SU-DHL-6 (cell line): ENCODE measurements around the gene CPED1.
"Not testable (repeated sequence)": the region's sequence is repeated elsewhere in the genome, so short reads cannot be mapped to it uniquely, and the experiment has no call there.

Source experiments
- H2AFZ ChIP-seq: fragments of 200-600 bp; sonication (generic); 2 replicates; pipeline ENCODE4 v1.6.1; 2014; ENCODE audit warnings: low read depth, mild to moderate bottlenecking, moderate library complexity, mixed read lengths, antibody characterized with exemption, low read length; ENCODE audit not compliant: severe bottlenecking
- H3F3A ChIP-seq: fragments of 200-600 bp; shearing (Covaris generic); 2 replicates; pipeline ENCODE4 v1.6.0; 2016; ENCODE audit warnings: antibody characterized with exemption, mild to moderate bottlenecking; ENCODE audit not compliant: insufficient read depth
- H3K27ac ChIP-seq: fragments of 200-600 bp; sonication (generic); 2 replicates; pipeline ENCODE4 v1.5.1; 2016; ENCODE audit warnings: low read depth, mild to moderate bottlenecking, low read length, moderate library complexity, mixed read lengths
- H3K27me3 ChIP-seq: fragments of 200-600 bp; sonication (generic), shearing (Covaris generic); 2 replicates; pipeline ENCODE4 v1.6.0; 2014; ENCODE audit warnings: mild to moderate bottlenecking, low read length
- H3K36me3 ChIP-seq: fragments of 200-600 bp; sonication (generic); 2 replicates; pipeline ENCODE4 v1.6.1; 2014; ENCODE audit warnings: mild to moderate bottlenecking, low read length, mixed read lengths
- H3K4me2 ChIP-seq: fragments of 300-600, 200-600 bp; shearing (Covaris generic), sonication (generic); 2 replicates; pipeline ENCODE4 v1.6.0; 2014; ENCODE audit warnings: low read length, low read depth, mild to moderate bottlenecking; ENCODE audit not compliant: poor library complexity, severe bottlenecking
- H3K4me3 ChIP-seq: fragments of 200-600 bp; sonication (generic); 2 replicates; pipeline ENCODE4 v1.5.1; 2014; ENCODE audit warnings: antibody characterized with exemption, low read length, mild to moderate bottlenecking, mixed read lengths; ENCODE audit not compliant: insufficient read depth, poor library complexity, severe bottlenecking
- H3K79me2 ChIP-seq: fragments of 200-600 bp; sonication (generic); 2 replicates; pipeline ENCODE4 v1.6.1; 2014; ENCODE audit warnings: mild to moderate bottlenecking, low read length, moderate library complexity; ENCODE audit not compliant: insufficient read depth
- H3K9ac ChIP-seq: fragments of 200-600 bp; sonication (generic); 2 replicates; pipeline ENCODE4 v1.7.0; 2014; ENCODE audit warnings: mild to moderate bottlenecking, low read length
- H3K9me2 ChIP-seq: fragments of 200-600 bp; sonication (generic); replicated peaks from 2 replicates; pipeline ENCODE4 v1.6.1; 2014; ENCODE audit warnings: low read length; ENCODE audit not compliant: insufficient read depth
- H3K9me3 ChIP-seq: fragments of 200-600 bp; sonication (generic); 2 replicates; pipeline ENCODE4 v1.6.1; 2014; ENCODE audit warnings: low read length, mixed read lengths; ENCODE audit not compliant: insufficient read depth
- H4K20me1 ChIP-seq: fragments of 200-600 bp; sonication (generic); 2 replicates; pipeline ENCODE4 v1.6.1; 2014; ENCODE audit warnings: low read depth, mild to moderate bottlenecking, antibody characterized with exemption, low read length, moderate library complexity, mixed read lengths
- EZH2phosphoT487 ChIP-seq: fragments of 200-600 bp; sonication (generic), shearing (Covaris generic); conservative IDR thresholded peaks from 2 replicates; pipeline ENCODE4 v1.6.1; 2018; ENCODE audit warnings: mild to moderate bottlenecking, antibody characterized with exemption, low read length, moderate library complexity, mixed read lengths
- TF ChIP-seq, protein P1 (sequence below): fragments of 200-600 bp; sonication (generic); IDR thresholded peaks from one replicate; pipeline ENCODE4 v1.5.1; 2017; ENCODE audit warnings: antibody characterized with exemption, mild to moderate bottlenecking, low read length, moderate library complexity; ENCODE audit not compliant: insufficient read depth, poor library complexity, severe bottlenecking

The CPED1 gene

DNA sequence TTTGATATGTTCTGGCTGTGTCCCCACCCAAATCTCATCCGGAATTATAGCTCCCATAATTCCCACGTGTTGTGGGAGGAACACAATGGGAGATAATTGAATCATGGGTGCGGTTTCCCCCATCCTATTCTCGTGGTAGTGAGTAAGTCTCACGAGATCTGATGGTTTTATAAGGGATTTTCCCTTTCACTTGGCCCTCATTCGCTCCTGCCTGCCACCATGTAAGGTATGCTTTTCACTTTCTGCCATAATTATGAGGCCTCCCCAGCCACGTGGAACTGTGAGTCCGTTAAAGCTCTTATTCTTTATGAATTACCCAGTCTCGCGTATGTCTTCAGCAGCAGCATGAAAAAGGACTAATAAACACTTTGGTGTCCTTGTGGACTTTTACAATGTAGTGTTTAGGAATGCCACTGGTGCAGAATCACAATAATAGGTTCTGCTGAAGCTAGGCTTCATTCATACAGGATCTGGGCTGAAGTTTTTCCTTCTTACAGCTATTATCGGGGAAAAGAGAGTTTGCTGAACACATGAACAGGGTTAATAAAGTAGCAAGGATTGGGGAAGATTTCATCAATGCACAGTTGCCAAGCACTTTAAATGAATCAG is 74.3 kb downstream of the CPED1 start:
- no peaks in the 10 kb centered on the region for H3K36me3 ChIP-seq
- no peaks in the 10 kb centered on the region for H3K9me3 ChIP-seq
- no peak overlapping the region for H2AFZ ChIP-seq
- no peak overlapping the region for H3K4me3 ChIP-seq
- no peak for TF ChIP-seq EZH2phosphoT487
- TF ChIP-seq, protein P1, sequence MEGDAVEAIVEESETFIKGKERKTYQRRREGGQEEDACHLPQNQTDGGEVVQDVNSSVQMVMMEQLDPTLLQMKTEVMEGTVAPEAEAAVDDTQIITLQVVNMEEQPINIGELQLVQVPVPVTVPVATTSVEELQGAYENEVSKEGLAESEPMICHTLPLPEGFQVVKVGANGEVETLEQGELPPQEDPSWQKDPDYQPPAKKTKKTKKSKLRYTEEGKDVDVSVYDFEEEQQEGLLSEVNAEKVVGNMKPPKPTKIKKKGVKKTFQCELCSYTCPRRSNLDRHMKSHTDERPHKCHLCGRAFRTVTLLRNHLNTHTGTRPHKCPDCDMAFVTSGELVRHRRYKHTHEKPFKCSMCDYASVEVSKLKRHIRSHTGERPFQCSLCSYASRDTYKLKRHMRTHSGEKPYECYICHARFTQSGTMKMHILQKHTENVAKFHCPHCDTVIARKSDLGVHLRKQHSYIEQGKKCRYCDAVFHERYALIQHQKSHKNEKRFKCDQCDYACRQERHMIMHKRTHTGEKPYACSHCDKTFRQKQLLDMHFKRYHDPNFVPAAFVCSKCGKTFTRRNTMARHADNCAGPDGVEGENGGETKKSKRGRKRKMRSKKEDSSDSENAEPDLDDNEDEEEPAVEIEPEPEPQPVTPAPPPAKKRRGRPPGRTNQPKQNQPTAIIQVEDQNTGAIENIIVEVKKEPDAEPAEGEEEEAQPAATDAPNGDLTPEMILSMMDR: no peak
- no peaks in the 10 kb centered on the region for H3K27me3 ChIP-seq
- no peak overlapping the region for H3K4me2 ChIP-seq
- H3K27ac ChIP-seq: no peak overlapping the region
- no peaks in the 10 kb centered on the region for H3K79me2 ChIP-seq
- no peak overlapping the region for H3K9ac ChIP-seq
- no peaks in the 10 kb centered on the region for H4K20me1 ChIP-seq
- no peaks in the 10 kb centered on the region for H3K9me2 ChIP-seq
- H3F3A ChIP-seq: no peaks in the 10 kb centered on the region

DNA sequence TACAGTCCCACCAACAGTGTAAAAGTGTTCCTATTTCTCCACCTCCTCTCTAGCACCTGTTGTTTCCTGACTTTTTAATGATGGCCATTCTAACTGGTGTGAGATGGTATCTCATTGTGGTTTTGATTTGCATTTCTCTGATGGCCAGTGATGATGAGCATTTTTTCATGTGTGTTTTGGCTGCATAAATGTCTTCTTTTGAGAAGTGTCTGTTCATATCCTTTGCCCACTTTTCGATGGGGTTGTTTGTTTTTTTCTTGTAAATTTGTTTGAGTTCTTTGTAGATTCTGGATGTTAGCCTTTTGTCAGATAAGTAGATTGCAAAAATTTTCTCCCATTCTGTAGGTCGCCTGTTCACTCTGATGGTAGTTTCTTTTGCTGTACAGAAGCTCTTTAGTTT is 79.2 kb downstream of the CPED1 start:
- not testable (repeated sequence) for H3K9me2 ChIP-seq, H3F3A ChIP-seq, H3K9me3 ChIP-seq, H3K27me3 ChIP-seq, H3K4me3 ChIP-seq, H3K36me3 ChIP-seq, H3K9ac ChIP-seq, H3K4me2 ChIP-seq, H3K79me2 ChIP-seq, H2AFZ ChIP-seq, H3K27ac ChIP-seq, H4K20me1 ChIP-seq

DNA sequence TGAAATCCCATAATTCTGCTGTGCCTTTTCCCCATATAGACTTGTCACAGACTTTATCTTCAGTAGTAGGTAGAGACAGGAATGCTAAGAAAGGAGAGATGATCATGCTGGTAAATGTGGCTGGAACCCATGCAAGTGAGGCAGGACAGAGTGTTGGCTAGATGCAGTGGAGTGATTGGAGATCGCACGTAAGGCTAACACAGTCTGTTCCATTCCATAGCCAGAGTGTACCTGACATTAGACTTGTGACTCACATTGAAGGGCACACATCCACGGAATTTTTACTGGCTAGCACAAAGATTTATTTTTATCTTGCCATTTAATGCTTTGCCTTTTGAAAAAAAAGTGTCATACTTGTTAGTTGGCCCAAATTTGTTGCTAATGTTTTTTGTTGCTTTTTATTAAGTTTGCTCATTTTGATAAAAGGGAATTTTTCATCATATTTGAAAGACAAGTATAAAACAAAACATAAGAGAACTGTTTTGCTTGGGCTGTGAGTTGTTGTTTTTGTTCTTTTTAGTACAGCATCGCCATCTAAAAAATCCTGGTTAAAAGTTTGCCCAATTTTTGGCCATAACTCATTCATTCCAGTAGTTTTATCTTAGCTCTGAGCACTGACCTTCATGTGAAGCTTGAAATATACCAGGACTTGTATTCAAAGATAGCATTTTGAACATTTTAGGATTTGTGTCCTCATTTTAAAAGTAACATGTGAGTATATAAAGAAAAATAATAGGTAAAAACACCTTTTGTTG is 81.0 kb downstream of the CPED1 start:
- Histone ChIP-seq H3K36me3 (no peaks in the 10 kb centered on the region), H3K9me2 (no peaks in the 10 kb centered on the region), H2AFZ (no peak overlapping the region), H3K79me2 (no peaks in the 10 kb centered on the region), H3K9me3 (no peaks in the 10 kb centered on the region), H3K27me3 (no peaks in the 10 kb centered on the region), H3K4me3 (no peak overlapping the region), H3K27ac (no peak overlapping the region), H3K4me2 (no peak overlapping the region), H4K20me1 (no peaks in the 10 kb centered on the region), H3K9ac (no peak overlapping the region), H3F3A (no peaks in the 10 kb centered on the region)
- TF ChIP-seq EZH2phosphoT487: no peak
- TF ChIP-seq, protein P1: no peak

DNA sequence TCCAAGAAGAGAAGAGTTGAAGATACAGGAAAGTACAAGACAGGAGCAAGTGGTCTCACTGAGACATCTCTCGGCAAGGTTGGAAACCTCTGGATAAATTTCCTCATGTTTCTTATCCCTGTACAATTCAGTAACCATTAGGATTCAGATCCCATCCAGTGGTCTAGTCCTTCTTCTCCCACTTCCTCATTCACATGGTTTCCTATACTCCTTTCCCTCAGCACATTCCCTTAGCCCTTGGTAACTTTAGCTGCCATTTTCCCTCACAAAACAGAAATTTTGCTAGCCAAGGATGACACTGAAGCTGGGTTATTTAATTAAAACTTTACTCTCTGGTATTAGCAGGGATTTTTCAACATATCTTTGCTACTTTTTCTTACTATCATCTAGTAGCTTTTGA is 82.6 kb downstream of the CPED1 start:
- Histone ChIP-seq H3K36me3 (no peaks in the 10 kb centered on the region), H3K79me2 (no peaks in the 10 kb centered on the region), H3K9me2 (no peaks in the 10 kb centered on the region), H3K4me2 (no peak overlapping the region), H3K27ac (no peak overlapping the region), H3K9me3 (no peaks in the 10 kb centered on the region), H3K9ac (no peak overlapping the region), H3K4me3 (no peak overlapping the region), H4K20me1 (no peaks in the 10 kb centered on the region), H2AFZ (no peak overlapping the region), H3F3A (no peaks in the 10 kb centered on the region), H3K27me3 (no peaks in the 10 kb centered on the region)
- TF ChIP-seq EZH2phosphoT487: no peak
- TF ChIP-seq, protein P1: no peak
